WERI-Rb-1 (cell line): ENCODE data around the gene NTRK1.

Source experiments
- DNase-seq: peaks from one replicate; pipeline ENCODE4 v3.0.0-alpha.2; 2020
- H3K27ac ChIP-seq: fragments of 250-450 bp; sonication (Bioruptor Pico); 2 replicates; pipeline ENCODE4 v1.5.1; 2020; ENCODE audit warnings: mild to moderate bottlenecking, moderate library complexity
- H3K27me3 ChIP-seq: fragments of 250-450 bp; sonication (Bioruptor Pico); 2 replicates; pipeline ENCODE4 v1.5.1; 2021; ENCODE audit warnings: mild to moderate bottlenecking, low read depth, moderate library complexity; ENCODE audit not compliant: insufficient read depth, severe bottlenecking
- H3K36me3 ChIP-seq: fragments of 250-450 bp; sonication (Bioruptor Pico); 2 replicates; pipeline ENCODE4 v1.5.1; 2020; ENCODE audit warnings: mild to moderate bottlenecking, moderate library complexity
- H3K4me3 ChIP-seq: 2 replicates; pipeline ENCODE4 v1.5.1; 2011; ENCODE audit warnings: low read depth, mild to moderate bottlenecking, control low read depth, low read length
- H3K9me3 ChIP-seq: fragments of 250-450 bp; sonication (Bioruptor Pico); 2 replicates; pipeline ENCODE4 v1.5.1; 2021; ENCODE audit warnings: mild to moderate bottlenecking, moderate library complexity; ENCODE audit not compliant: severe bottlenecking
- CTCF ChIP-seq: IDR thresholded peaks from 2 replicates; pipeline ENCODE4 v1.5.1; 2011; ENCODE audit warnings: low read depth, mild to moderate bottlenecking, control low read depth, inconsistent platforms, low read length

NTRK1 gene

GRCh38 chr1:156844102-156844501, 16.6 kb upstream of the NTRK1 start:
- 0 out of 2 replicates have a peak, but pooled peaks have one; percentile 11 for TF ChIP-seq CTCF
- Histone ChIP-seq H3K27me3 (no peaks in the 10 kb centered on the region), H3K27ac (no peak overlapping the region)

GRCh38 chr1:156844638-156845037, 16.0 kb upstream of the NTRK1 start:
- H3K27ac ChIP-seq, result no peak overlapping the region
- H3K9me3 ChIP-seq, result no peaks in the 10 kb centered on the region
- no peak overlapping the region for H3K4me3 ChIP-seq
- no peak for DNase-seq
- H3K27me3 ChIP-seq, result no peaks in the 10 kb centered on the region
- TF ChIP-seq CTCF, result no peak
- H3K36me3 ChIP-seq, result no peaks in the 10 kb centered on the region

More at GRCh38 chr1:156844102-156844501, 16.6 kb upstream of the NTRK1 start:
- DNase-seq, result no peak
- Histone ChIP-seq H3K36me3 (no peaks in the 10 kb centered on the region), H3K9me3 (no peaks in the 10 kb centered on the region), H3K4me3 (no peak overlapping the region)

- Histone ChIP-seq H3K27ac (no peak overlapping the region), H3K4me3 (no peak overlapping the region), H3K36me3 (no peaks in the 10 kb centered on the region), H3K9me3 (no peaks in the 10 kb centered on the region), H3K27me3 (no peaks in the 10 kb centered on the region)
- no peak for TF ChIP-seq CTCF
- no peak for DNase-seq
Observed at GRCh38 chr1:156845055-156845952, 15.4 kb upstream of the NTRK1 start.

- Histone ChIP-seq H3K27me3 (no peaks in the 10 kb centered on the region), H3K4me3 (no peak overlapping the region)
Observed at GRCh38 chr1:156845953-156846545, 14.6 kb upstream of the NTRK1 start.

GRCh38 chr1:156846643-156847042, 14.0 kb upstream of the NTRK1 start:
- Histone ChIP-seq H3K9me3 (no peaks in the 10 kb centered on the region), H3K4me3 (no peak overlapping the region), H3K27ac (no peak overlapping the region), H3K27me3 (no peaks in the 10 kb centered on the region), H3K36me3 (no peaks in the 10 kb centered on the region)
- TF ChIP-seq CTCF, result no peak
- DNase-seq, result no peak

More at GRCh38 chr1:156845953-156846545, 14.6 kb upstream of the NTRK1 start:
- DNase-seq, result no peak
- TF ChIP-seq CTCF, result no peak
- H3K27ac ChIP-seq, result no peak overlapping the region
- no peaks in the 10 kb centered on the region for H3K36me3 ChIP-seq
- no peaks in the 10 kb centered on the region for H3K9me3 ChIP-seq
